IPS-NIHi11 (cell line): ENCODE results near the gene ACOXL.
A peak's percentile ranks its signal among the peaks of the same experiment; 100 is the strongest.

Experiments
- DNase-seq: peaks from one replicate; pipeline ENCODE4 v3.0.0; 2012; ENCODE audit warnings: mixed read lengths, low spot score

The ACOXL gene

GRCh38 chr2:110755491-110756078 is 23.2 kb downstream of the ACOXL start:
- no peak for DNase-seq

GRCh38 chr2:110759411-110759810 is 27.0 kb downstream of the ACOXL start:
- no peak for DNase-seq

- no peak for DNase-seq
These were observed 32.6 kb downstream of the ACOXL start for GRCh38 chr2:110764931-110765330.

- no peak for DNase-seq
These were observed 33.9 kb downstream of the ACOXL start for GRCh38 chr2:110766291-110766690.

- no peak for DNase-seq
These were observed 36.2 kb downstream of the ACOXL start for GRCh38 chr2:110768591-110768990.

GRCh38 chr2:110770404-110770958 is 38.1 kb downstream of the ACOXL start:
- no peak for DNase-seq

GRCh38 chr2:110770959-110771431 is 38.6 kb downstream of the ACOXL start:
- no peak for DNase-seq

- peak; percentile 37 for DNase-seq
These were observed 39.4 kb downstream of the ACOXL start for GRCh38 chr2:110771547-110772382.

GRCh38 chr2:110772383-110772755 is 40.0 kb downstream of the ACOXL start:
- no peak for DNase-seq

GRCh38 chr2:110773401-110773921 is 41.1 kb downstream of the ACOXL start:
- no peak for DNase-seq

GRCh38 chr2:110774701-110775100 is 42.3 kb downstream of the ACOXL start:
- DNase-seq = no peak

GRCh38 chr2:110777531-110778311 is 45.3 kb downstream of the ACOXL start:
- DNase-seq = no peak

GRCh38 chr2:110780461-110780860 is 48.1 kb downstream of the ACOXL start:
- no peak for DNase-seq

GRCh38 chr2:110783196-110783873 is 51.0 kb downstream of the ACOXL start:
- no peak for DNase-seq

- no peak for DNase-seq
These were observed 51.8 kb downstream of the ACOXL start for GRCh38 chr2:110784047-110784631.

- no peak for DNase-seq
These were observed 53.1 kb downstream of the ACOXL start for GRCh38 chr2:110785439-110785838.

GRCh38 chr2:110788976-110789375 is 56.6 kb downstream of the ACOXL start:
- DNase-seq = no peak

GRCh38 chr2:110789706-110790105 is 57.3 kb downstream of the ACOXL start:
- no peak for DNase-seq

GRCh38 chr2:110790907-110791306 is 58.5 kb downstream of the ACOXL start:
- DNase-seq = no peak

- DNase-seq = no peak
These were observed 59.1 kb downstream of the ACOXL start for GRCh38 chr2:110791435-110791834.

GRCh38 chr2:110793034-110793433 is 60.7 kb downstream of the ACOXL start:
- DNase-seq = no peak
